ENCODE measurements around the gene CCSER1. TPM values are rescaled to one million over a fixed set of nuclear protein-coding genes. Genes with fewer than 3 reads are reported as not detected.

Gene CCSER1
- total and polyA plus RNA-seq, 2 experiments from 2014 or later = 2.9 to 3.4 TPM

DNA sequence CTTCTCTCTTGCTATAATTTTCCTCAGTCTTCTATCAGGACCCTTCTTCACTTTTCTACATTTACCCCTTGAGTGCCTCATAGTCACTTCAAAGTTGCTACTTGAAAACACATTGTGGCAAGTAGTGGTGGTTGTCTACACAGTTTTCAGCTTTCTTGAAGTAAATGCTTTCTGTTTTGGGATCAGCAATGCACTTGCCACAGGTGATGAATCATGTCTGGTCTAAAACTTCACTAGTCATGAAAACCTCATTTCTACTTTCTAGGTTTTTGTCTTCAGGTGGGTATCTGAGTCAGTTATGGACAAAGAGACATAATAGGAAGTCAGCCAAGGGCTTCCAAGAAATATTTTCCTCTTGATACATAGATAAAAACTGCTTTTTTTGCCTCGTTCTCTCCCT is 359.2 kb downstream of the CCSER1 start (continued):
- TF ChIP-seq, protein P1, sequence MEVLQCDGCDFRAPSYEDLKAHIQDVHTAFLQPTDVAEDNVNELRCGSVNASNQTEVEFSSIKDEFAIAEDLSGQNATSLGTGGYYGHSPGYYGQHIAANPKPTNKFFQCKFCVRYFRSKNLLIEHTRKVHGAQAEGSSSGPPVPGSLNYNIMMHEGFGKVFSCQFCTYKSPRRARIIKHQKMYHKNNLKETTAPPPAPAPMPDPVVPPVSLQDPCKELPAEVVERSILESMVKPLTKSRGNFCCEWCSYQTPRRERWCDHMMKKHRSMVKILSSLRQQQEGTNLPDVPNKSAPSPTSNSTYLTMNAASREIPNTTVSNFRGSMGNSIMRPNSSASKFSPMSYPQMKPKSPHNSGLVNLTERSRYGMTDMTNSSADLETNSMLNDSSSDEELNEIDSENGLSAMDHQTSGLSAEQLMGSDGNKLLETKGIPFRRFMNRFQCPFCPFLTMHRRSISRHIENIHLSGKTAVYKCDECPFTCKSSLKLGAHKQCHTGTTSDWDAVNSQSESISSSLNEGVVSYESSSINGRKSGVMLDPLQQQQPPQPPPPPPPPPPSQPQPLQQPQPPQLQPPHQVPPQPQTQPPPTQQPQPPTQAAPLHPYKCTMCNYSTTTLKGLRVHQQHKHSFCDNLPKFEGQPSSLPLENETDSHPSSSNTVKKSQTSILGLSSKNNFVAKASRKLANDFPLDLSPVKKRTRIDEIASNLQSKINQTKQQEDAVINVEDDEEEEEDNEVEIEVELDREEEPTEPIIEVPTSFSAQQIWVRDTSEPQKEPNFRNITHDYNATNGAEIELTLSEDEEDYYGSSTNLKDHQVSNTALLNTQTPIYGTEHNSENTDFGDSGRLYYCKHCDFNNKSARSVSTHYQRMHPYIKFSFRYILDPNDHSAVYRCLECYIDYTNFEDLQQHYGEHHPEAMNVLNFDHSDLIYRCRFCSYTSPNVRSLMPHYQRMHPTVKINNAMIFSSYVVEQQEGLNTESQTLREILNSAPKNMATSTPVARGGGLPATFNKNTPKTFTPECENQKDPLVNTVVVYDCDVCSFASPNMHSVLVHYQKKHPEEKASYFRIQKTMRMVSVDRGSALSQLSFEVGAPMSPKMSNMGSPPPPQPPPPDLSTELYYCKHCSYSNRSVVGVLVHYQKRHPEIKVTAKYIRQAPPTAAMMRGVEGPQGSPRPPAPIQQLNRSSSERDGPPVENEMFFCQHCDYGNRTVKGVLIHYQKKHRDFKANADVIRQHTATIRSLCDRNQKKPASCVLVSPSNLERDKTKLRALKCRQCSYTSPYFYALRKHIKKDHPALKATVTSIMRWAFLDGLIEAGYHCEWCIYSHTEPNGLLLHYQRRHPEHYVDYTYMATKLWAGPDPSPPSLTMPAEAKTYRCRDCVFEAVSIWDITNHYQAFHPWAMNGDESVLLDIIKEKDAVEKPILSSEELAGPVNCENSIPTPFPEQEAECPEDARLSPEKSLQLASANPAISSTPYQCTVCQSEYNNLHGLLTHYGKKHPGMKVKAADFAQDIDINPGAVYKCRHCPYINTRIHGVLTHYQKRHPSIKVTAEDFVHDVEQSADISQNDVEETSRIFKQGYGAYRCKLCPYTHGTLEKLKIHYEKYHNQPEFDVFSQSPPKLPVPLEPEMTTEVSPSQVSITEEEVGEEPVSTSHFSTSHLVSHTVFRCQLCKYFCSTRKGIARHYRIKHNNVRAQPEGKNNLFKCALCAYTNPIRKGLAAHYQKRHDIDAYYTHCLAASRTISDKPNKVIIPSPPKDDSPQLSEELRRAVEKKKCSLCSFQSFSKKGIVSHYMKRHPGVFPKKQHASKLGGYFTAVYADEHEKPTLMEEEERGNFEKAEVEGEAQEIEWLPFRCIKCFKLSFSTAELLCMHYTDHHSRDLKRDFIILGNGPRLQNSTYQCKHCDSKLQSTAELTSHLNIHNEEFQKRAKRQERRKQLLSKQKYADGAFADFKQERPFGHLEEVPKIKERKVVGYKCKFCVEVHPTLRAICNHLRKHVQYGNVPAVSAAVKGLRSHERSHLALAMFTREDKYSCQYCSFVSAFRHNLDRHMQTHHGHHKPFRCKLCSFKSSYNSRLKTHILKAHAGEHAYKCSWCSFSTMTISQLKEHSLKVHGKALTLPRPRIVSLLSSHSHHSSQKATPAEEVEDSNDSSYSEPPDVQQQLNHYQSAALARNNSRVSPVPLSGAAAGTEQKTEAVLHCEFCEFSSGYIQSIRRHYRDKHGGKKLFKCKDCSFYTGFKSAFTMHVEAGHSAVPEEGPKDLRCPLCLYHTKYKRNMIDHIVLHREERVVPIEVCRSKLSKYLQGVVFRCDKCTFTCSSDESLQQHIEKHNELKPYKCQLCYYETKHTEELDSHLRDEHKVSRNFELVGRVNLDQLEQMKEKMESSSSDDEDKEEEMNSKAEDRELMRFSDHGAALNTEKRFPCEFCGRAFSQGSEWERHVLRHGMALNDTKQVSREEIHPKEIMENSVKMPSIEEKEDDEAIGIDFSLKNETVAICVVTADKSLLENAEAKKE (CRISPR knock-in tag; IDR thresholded peaks at IDR 0.05) = no peak
- no peak for TF ChIP-seq POLR2AphosphoS5 (IDR thresholded peaks at IDR 0.05; ENCODE audit: low read depth)
- no peak for TF ChIP-seq EZH2phosphoT487 (IDR thresholded peaks at IDR 0.05; ENCODE audit: unreplicated experiment)

DNA sequence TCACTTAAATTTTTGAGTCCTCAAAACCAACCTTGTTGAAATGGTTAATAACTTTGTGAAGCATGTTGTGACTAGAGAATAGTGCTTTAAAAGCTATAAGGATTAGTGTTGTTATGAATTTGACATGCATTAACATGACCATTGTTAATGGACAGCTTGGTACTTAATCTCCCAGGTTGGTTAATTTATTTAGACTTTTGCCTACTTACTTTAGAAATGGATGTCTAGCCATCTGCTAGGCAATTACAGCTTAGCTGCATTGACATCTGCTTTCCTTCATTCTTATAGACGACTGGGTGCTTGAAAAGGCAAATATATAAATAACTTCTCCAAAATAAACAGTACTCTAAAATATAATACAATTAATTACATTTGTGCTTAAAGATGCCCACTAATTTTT is 368.0 kb downstream of the CCSER1 start:
- DNase-seq (ENCODE audit: low spot score) (no peak), ATAC-seq (no peak)
- Histone ChIP-seq H3K79me2 (replicated peaks; ENCODE audit: insufficient read depth) (no peaks in the 10 kb centered on the region), H3K27ac (ENCODE audit: low read depth) (no peak overlapping the region), H3K4me2 (no peak overlapping the region), H2AFZ (no peak overlapping the region), H4K20me1 (replicated peaks; ENCODE audit: insufficient read depth) (no peaks in the 10 kb centered on the region), H3K27me3 (ENCODE audit: insufficient read depth) (no peaks in the 10 kb centered on the region), H3K4me1 (ENCODE audit: insufficient read depth) (no peaks in the 10 kb centered on the region), H3F3A (replicated peaks; ENCODE audit: low read depth) (no peaks in the 10 kb centered on the region), H3K9me2 (ENCODE audit: insufficient read depth) (no peaks in the 10 kb centered on the region), H3K4me3 (no peak overlapping the region), H3K36me3 (ENCODE audit: insufficient read depth) (peaks cover 4% of the 10 kb centered on the region; the same call in 1 of the 2 replicates)
- peaks cover 6% of the 10 kb centered on the region; the same call in 2 of the 3 replicates for H3K36me3 Mint-ChIP-seq (ENCODE audit: low read depth)
- no peaks in the 10 kb centered on the region for H3K4me1 Mint-ChIP-seq
- H3K27me3 Mint-ChIP-seq (ENCODE audit: insufficient read depth, low read depth, poor library complexity) = no peaks in the 10 kb centered on the region
- H3K4me3 Mint-ChIP-seq = no peak overlapping the region
- H3K9me3 Mint-ChIP-seq = peaks cover 23% of the 10 kb centered on the region; the same call in 2 of the 3 replicates
- H3K27ac Mint-ChIP-seq = no peak overlapping the region
- TF ChIP-seq POLR2AphosphoS5 (IDR thresholded peaks at IDR 0.05; ENCODE audit: low read depth) (no peak), REST (IDR thresholded peaks at IDR 0.05; ENCODE audit: unreplicated experiment) (no peak)
- TF ChIP-seq, protein P1 (CRISPR knock-in tag; IDR thresholded peaks at IDR 0.05) = no peak
